DMS79 (cell line): Measurements from ENCODE around the gene OR1D5.
A peak's percentile ranks its signal among the peaks of the same experiment; 100 is the strongest.
"Not testable (repeated sequence)": the region's sequence is repeated elsewhere in the genome, so short reads cannot be mapped to it uniquely, and the experiment has no call there.

Experiments used
- DNase-seq: peaks from one replicate; lab custom pipeline; 2025; lab: John Stamatoyannopoulos, UW

OR1D5 gene

GRCh38 chr17:3032258-3033247, 30.9 kb downstream of the OR1D5 start:
- DNase-seq = no peak

DNA sequence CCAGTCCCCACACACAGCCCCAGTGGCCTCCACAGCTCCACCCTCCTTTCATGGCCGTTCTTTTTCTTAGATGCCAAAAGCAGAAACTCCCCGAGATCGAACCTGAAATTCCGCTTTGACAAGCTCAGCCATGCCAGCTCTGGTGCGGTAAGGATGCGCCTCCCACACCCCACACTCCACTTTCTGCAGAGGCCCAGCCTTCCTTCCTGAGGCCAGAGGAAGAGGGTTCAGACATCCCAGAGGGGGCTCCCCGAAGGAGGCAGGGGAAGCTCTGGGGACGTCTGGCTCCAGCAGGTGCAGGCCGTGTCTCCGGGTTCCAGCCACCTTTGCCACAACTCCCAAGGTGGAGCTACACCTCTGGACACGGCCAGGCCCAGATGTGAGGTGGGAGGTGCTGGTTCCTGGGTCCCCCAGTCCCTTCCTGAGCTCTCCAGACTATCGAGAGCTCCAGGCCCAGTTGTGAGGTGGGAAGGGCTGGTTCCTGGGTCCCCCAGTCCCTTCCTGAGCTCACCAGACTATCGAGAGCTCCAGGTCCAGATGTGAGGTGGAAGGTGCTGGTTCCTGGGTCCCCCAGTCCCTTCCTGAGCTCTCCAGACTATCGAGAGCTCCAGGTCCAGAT, 32.4 kb downstream of the OR1D5 start:
- not testable (repeated sequence) for DNase-seq

GRCh38 chr17:3030096-3030495, 33.3 kb downstream of the OR1D5 start:
- DNase-seq = no peak

DNA sequence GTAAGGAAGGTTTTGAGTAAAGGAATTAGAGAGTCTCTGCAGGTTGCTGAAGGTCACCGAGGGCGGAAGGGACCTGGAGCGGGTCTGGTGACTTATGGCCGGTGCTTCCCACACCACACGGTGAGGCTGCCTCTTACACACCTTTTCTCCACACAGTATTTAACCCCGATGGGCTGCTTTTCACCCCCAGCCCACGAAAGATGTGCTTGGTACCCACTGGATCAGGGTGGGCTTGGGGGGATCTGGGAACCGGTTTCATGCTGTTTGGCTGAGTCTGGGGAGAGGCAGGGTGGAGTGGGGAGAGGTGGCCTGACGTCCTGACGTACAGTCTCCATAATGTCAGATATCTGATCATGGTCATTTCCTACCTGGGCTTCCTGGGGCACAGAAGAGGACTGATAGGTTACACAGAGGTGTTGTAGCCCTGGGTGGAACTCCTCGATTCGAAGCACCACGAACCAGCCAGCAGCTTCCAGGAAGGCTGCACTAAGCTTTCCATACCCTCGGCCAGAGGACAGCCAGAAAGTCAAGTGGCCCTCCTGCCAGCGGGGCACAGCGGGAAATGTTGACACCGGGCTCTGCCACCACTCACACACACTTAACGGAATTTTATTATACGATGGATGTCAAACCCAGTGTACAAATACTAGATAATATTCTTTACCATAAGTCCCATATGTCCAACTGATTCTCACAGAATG, 34.0 kb downstream of the OR1D5 start:
- DNase-seq = no peak

GRCh38 chr17:3027786-3028532, 35.4 kb downstream of the OR1D5 start:
- DNase-seq = no peak

DNA sequence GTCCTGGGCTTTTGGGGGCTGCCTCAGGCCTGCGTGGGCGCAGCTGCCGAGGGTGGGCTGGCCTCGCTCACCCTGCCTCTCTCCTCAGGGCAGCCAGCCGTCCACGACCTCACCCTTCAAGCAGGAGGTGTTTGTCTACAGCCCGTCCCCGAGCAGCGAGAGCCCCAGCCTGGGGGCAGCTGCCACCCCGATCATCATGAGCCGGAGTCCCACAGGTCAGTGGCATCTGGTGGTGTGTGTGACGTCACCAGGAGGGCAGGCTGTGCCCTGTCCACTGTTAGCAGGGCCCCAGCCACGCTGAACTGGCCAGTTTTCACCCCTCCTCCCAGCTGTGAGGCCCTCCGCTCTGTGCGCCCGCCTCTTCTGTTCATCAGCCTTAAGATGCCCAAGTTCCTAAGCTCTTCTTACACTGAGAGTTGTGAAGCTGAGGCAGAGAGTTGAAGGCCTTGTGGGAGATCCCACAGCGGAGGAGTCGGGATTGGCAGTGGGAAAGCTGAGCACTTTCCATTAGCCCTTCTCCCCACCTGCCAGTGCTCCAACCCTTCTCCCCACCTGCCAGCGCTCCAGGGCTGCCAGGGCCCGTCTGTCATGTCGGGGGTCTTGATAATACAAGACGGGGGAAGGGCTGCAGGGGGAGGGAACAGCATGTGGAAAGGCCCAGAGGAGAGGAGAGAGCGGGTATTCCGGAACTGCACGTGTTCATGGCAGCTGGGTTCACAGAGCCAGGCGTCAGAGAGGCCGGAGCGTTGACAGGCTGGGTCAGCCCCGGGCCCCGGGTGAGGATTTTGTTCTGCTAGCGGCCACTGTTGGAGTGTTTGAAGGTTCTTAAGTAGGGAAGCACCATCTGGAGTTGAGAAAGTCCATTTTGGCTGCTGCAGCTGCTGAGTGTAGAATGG, 36.3 kb downstream of the OR1D5 start:
- no peak for DNase-seq

- DNase-seq = no peak
These were observed 37.1 kb downstream of the OR1D5 start for GRCh38 chr17:3026125-3026855.

DNA sequence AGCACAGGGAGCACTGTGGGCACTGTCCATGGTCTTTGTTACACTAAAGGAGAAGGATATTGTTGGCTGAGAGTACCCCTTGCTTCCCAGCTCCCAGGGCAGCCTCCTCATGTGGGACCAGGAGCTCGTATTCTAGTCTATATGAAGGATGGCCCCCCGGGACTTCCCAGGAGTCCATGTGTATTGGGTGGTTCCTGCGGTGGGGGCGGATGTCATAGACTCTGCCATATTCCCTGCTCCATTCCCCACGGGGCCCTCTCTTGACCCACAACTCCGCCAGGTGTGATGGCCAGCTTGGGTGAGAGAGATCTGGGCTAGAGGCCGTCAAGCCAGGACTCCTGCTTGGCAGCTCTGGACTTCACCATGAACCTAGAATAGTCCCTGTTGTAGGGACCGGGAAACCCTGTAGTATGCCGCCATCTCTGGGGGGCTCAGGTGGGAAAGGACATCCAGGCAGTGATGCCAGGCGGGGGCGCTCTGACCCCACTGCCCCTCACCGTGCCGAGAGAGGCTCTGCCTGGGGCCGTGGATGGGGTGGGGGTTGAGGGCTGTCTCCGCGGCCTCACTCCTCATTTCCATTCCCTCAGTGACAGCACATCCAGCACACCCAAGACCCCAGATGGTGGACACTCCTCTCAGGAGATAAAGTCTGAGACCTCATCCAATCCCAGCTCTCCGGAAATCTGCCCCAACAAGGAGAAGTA, 37.8 kb downstream of the OR1D5 start:
- DNase-seq = no peak

DNA sequence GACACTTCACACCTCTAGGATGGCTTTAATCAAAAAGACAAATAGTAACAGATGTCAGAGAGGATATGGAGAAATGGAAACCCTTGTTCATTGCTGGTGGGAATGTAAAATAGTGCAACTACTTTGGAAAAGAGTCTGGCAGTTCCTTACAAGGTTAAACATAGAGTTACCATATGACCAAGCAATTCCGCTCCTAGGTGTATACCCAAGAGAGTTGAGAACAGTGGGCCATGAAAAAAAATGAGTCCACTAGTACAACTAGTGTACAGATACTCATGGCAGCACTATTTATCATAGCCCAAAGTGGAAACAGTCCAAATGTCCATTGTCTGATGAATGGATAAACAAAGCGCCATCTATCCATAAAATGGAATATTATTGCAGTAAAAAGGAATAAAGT, 39.1 kb downstream of the OR1D5 start:
- DNase-seq = no peak

DNA sequence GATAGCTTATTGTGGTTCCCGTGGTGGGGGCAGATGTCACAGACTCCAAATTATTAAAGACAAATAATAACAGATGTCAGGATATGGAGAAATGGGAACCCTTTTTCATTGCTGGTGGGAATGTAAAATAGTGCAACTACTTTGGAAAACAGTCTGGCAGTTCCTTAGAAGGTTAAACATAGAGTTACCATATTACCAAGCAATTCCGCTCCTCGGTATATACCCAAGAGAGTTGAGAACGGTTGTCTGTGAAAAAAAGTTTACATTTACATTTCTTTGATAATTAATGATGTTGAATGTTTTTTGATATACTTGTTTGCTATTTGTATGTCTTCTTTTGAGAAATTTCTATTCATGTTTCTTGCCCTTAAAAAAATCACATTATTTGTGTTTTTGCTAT, 41.2 kb downstream of the OR1D5 start:
- DNase-seq = no peak

GRCh38 chr17:3020381-3020780, 43.0 kb downstream of the OR1D5 start:
- no peak for DNase-seq

DNA sequence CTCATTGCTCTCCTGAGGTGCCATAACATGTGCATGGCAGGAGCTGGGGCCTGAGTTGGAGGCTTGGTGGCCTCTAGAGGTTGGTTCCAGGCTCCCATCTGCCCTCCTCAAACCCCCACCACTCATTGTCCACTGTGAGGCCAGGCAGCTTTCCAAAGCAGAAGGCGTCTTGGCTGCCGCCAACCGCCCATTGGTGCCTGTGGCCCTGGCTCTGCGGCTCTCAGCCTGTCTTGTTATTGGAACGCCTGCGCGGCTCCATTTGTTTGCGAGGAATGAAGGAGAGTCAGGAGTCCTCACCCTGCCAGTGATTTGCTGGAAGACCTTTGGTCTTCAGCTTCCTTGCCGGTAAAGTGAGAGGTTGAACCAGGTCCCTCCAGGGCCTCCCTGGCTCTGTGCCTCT, 43.6 kb downstream of the OR1D5 start:
- no peak for DNase-seq

DNA sequence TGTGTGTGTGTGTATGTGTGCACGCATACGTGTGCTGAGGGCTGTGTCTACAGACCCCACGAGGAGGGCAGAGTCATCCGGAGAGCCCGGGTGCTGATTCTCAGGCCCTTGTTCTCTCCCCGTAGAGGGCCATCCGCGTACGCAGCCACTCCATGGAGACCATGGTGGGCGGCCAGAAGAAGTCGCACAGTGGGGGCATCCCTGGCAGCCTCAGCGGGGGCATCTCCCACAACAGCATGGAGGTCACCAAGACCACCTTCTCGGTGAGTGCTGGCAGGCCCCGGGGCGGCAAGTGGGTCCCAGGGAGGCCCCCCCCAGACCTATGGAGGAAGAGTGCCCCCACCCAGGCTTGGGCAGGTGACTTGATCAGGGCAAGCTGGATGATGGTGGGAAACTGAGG, 45.5 kb downstream of the OR1D5 start:
- DNase-seq = no peak

- no peak for DNase-seq
These were observed 47.5 kb downstream of the OR1D5 start for GRCh38 chr17:3015890-3016289.

- peak; percentile 19 for DNase-seq
These were observed 50.4 kb downstream of the OR1D5 start for GRCh38 chr17:3012926-3013581.
